Stomach (tissue), 9 donors: ENCODE data around the gene ARL10. TPM values are rescaled to one million over a fixed set of nuclear protein-coding genes. Genes with fewer than 3 reads are reported as not detected.

ENCODE experiments used
- DNase-seq, 2 donors: peaks; one replicate each; pipeline versions ENCODE4 v3.0.0 to v3.0.0-alpha.2; 2013 to 2019
- H3K27ac ChIP-seq, 5 donors: fragments of 200-600 bp in 4 of 5; sonication (generic) in 4 of 5; one replicate each; pipeline ENCODE4 v1.5.1; 2013 to 2019; ENCODE audit warnings: mild to moderate bottlenecking in 1 of 5, moderate library complexity in 1 of 5
- H3K27me3 ChIP-seq, 3 donors: fragments of 200-600 bp; sonication (generic); one replicate each; pipeline ENCODE4 v1.5.1; 2017 to 2019; ENCODE audit warnings: mixed run types in 1 of 3
- H3K36me3 ChIP-seq, 4 donors: fragments of 200-600 bp; sonication (generic); 1 replicate in 3 of 4; 2 replicates in 1 of 4; pipeline ENCODE4 v1.5.1; 2016 to 2019
- H3K4me1 ChIP-seq, 4 donors: fragments of 200-600 bp; sonication (generic); one replicate each; pipeline ENCODE4 v1.5.1; 2016 to 2019
- H3K4me3 ChIP-seq, 4 donors: fragments of 200-600 bp; sonication (generic) in 3 of 4; one replicate each; pipeline ENCODE4 v1.5.1; 2016 to 2019; ENCODE audit warnings: mild to moderate bottlenecking in 1 of 4
- H3K9me3 ChIP-seq, 4 donors: fragments of 200-600 bp; sonication (generic); one replicate each; pipeline ENCODE4 v1.5.1; 2016 to 2019
- CTCF ChIP-seq, 7 experiments: fragments of 450-650 bp in 4 of 7; fragments of 200-600 bp in 3 of 7; sonication (generic) in 3 of 7; IDR thresholded peaks; one replicate each; pipeline ENCODE4 v1.5.1; 2016 to 2019; ENCODE audit warnings: antibody characterized with exemption in 7 of 7, control low read depth in 2 of 7, mild to moderate bottlenecking in 1 of 7
- EP300 ChIP-seq: sonication (generic); formaldehyde crosslinking; IDR thresholded peaks from one replicate; pipeline ENCODE4 v1.6.1; 2017; ENCODE audit warnings: antibody characterized with exemption
- POLR2A ChIP-seq, 4 donors: fragments of 450-650 bp; IDR thresholded peaks; one replicate each; pipeline ENCODE4 v1.6.1; 2016; ENCODE audit warnings: antibody characterized with exemption in 4 of 4, control low read depth in 2 of 4, mild to moderate bottlenecking in 1 of 4, moderate library complexity in 1 of 4
- POLR2AphosphoS5 ChIP-seq, 3 donors: sonication (generic); formaldehyde crosslinking; IDR thresholded peaks; one replicate each; pipeline ENCODE4 v1.6.1; 2016; ENCODE audit warnings: antibody characterized with exemption in 3 of 3
- WGBS, 5 donors: extraction: QIAGEN DNeasy Blood & Tissue Kit in 3 of 5; methylation state at CpG; one replicate each; pipeline versions ENCODE4 v1.1.5 to v1.1.7; 2013 to 2018; 5-methylcytosine and 5-hydroxymethylcytosine counted together
- intact Hi-C: fragments of 100-400 bp; cut with DNase I; formaldehyde crosslinking; loops from one replicate; pipeline ENCODE4 v1.15.1; 2023; ENCODE audit warnings: low total_unique reads
- polyA plus RNA-seq, 3 donors: library from polyadenylated mRNA; stranded (reverse); fragments of 200-250 nt; gene quantifications; one replicate each; pipeline ENCODE4 v1.2.3, GENCODE V29; 2013
- total RNA-seq, 5 donors: library from RNA; depleted of rRNA; stranded (reverse); fragments of >200 nt; gene quantifications; one replicate each; pipeline versions ENCODE4 v1.1.0 to v1.2.3, GENCODE V29; 2014 to 2016
- donor health status: healthy with polysubstance abuse.
- donor health status: Bipolar disorder and iron deficiency.
- donor health status: healthy.

ARL10 gene
- total and polyA plus RNA-seq, 8 donors: 0.31 to 9.9 (median 3.0) TPM

GRCh38 chr5:176352116-176352878 lies 13.0 kb upstream of the ARL10 start:
- peaks cover 64 to 100% (median 99%) of the 10 kb centered on the region in 4 donors for H3K36me3 ChIP-seq
- no peak for TF ChIP-seq EP300
- no peak for DNase-seq
- peaks cover 0 to 13% (median 0%) of the 10 kb centered on the region in 4 donors for H3K4me1 ChIP-seq
- H3K4me3 ChIP-seq: no peak overlapping the region
- 91 to 97% (median 94%) methylated on average over 5 of the region's 5 CpGs for WGBS, 5 donors
- H3K27me3 ChIP-seq: no peaks in the 10 kb centered on the region
- intact Hi-C loops: no loop called here
- no peaks in the 10 kb centered on the region for H3K9me3 ChIP-seq
- no peak overlapping the region for H3K27ac ChIP-seq

- peaks cover 0 to 24% (median 4%) of the 10 kb centered on the region in 4 donors for H3K4me1 ChIP-seq
- no peaks in the 10 kb centered on the region for H3K9me3 ChIP-seq
- H3K27me3 ChIP-seq: no peaks in the 10 kb centered on the region
- intact Hi-C loops: no loop called here
- peaks cover 55 to 99% (median 98%) of the 10 kb centered on the region in 4 donors for H3K36me3 ChIP-seq
- no peak overlapping the region for H3K4me3 ChIP-seq
- TF ChIP-seq EP300 (no peak), POLR2A (IDR thresholded peaks at IDR 0.05) (no peak), CTCF (IDR thresholded peaks at IDR 0.05) (no peak), POLR2AphosphoS5 (IDR thresholded peaks at IDR 0.05) (no peak)
- no peak overlapping the region for H3K27ac ChIP-seq
- 92 to 96% (median 92%) methylated on average over 3 to 4 of the region's 4 CpGs for WGBS, 5 donors
- no peak for DNase-seq
Measured at GRCh38 chr5:176353533-176353932, 11.8 kb upstream of the ARL10 start.

- no peaks in the 10 kb centered on the region for H3K9me3 ChIP-seq
- H3K36me3 ChIP-seq: peaks cover 36 to 87% (median 86%) of the 10 kb centered on the region in 4 donors
- DNase-seq: no peak
- H3K27me3 ChIP-seq: no peaks in the 10 kb centered on the region
- whole genome bisulfite sequencing, 5 donors: 86 to 90% (median 90%) methylated on average over 13 to 16 of the region's 16 CpGs
- H3K4me1 ChIP-seq: peaks cover 11 to 41% (median 19%) of the 10 kb centered on the region in 4 donors
- H3K4me3 ChIP-seq: no peak overlapping the region
- TF ChIP-seq POLR2A (IDR thresholded peaks at IDR 0.05) (no peak), POLR2AphosphoS5 (IDR thresholded peaks at IDR 0.05) (no peak), EP300 (no peak), CTCF (IDR thresholded peaks at IDR 0.05) (no peak)
- no peak overlapping the region for H3K27ac ChIP-seq
- intact Hi-C loops: no loop called here
Measured at GRCh38 chr5:176355400-176356178, 9.7 kb upstream of the ARL10 start.

- Histone ChIP-seq H3K4me1 (peaks cover 13 to 47% (median 22%) of the 10 kb centered on the region in 4 donors), H3K36me3 (peaks cover 32 to 82% (median 81%) of the 10 kb centered on the region in 4 donors), H3K27ac (no peak overlapping the region), H3K4me3 (no peak overlapping the region), H3K9me3 (no peaks in the 10 kb centered on the region), H3K27me3 (no peaks in the 10 kb centered on the region)
- TF ChIP-seq EP300 (no peak), POLR2AphosphoS5 (IDR thresholded peaks at IDR 0.05) (no peak), POLR2A (IDR thresholded peaks at IDR 0.05) (no peak), CTCF (IDR thresholded peaks at IDR 0.05) (no peak)
- intact Hi-C loops: no loop called here
- 90 to 98% (median 96%) methylated on average over 3 of the region's 3 CpGs for WGBS, 5 donors
- DNase-seq: no peak
Measured at GRCh38 chr5:176356179-176356566, 9.1 kb upstream of the ARL10 start.
